CD14-positive monocyte (primary cell): ENCODE results near the gene RASD1. TPM values are rescaled to one million over a fixed set of nuclear protein-coding genes. Genes with fewer than 3 reads are reported as not detected.

Experiments
- DNase-seq, 3 donors: peaks; one replicate each; pipeline ENCODE4 v3.0.0-alpha.2; 2011 to 2022
- H2AFZ ChIP-seq: 2 replicates; pipeline ENCODE4 v1.6.0; 2012; ENCODE audit warnings: mild to moderate bottlenecking, low read depth, low read length, inconsistent platforms; ENCODE audit not compliant: insufficient read depth, poor library complexity, severe bottlenecking
- H3K27ac ChIP-seq, 2 donors: 1 replicate in 1 of 2; 2 replicates in 1 of 2; pipeline ENCODE4 v1.5.1; 2012 to 2013; ENCODE audit warnings: low read length in 2 of 2, control low read depth in 1 of 2, inconsistent platforms in 1 of 2, low read depth in 1 of 2, mild to moderate bottlenecking in 1 of 2
- H3K27me3 ChIP-seq, 2 donors: one replicate each; pipeline versions ENCODE4 v1.6.0 to v1.6.1; 2011 to 2013; ENCODE audit warnings: low read length in 2 of 2; ENCODE audit not compliant: control insufficient read depth in 2 of 2, insufficient read depth in 2 of 2
- H3K36me3 ChIP-seq, 2 donors: replicated peaks in 1 of 2; 1 replicate in 1 of 2; 2 replicates in 1 of 2; pipeline versions ENCODE4 v1.5.1 to v1.6.1; 2012 to 2013; ENCODE audit warnings: low read length in 2 of 2, control low read depth in 1 of 2, inconsistent platforms in 1 of 2, mild to moderate bottlenecking in 1 of 2; ENCODE audit not compliant: insufficient read depth in 2 of 2, control insufficient read depth in 1 of 2
- H3K4me1 ChIP-seq, 2 donors: 1 replicate in 1 of 2; 2 replicates in 1 of 2; pipeline versions ENCODE4 v1.5.1 to v1.6.1; 2012 to 2013; ENCODE audit warnings: low read length in 2 of 2, control low read depth in 1 of 2, inconsistent platforms in 1 of 2, mild to moderate bottlenecking in 1 of 2, moderate library complexity in 1 of 2; ENCODE audit not compliant: insufficient read depth in 2 of 2, control insufficient read depth in 1 of 2
- H3K4me2 ChIP-seq: replicated peaks from 2 replicates; pipeline ENCODE3; 2012; ENCODE audit warnings: low read length, moderate library complexity, mild to moderate bottlenecking; ENCODE audit not compliant: poor library complexity, severe bottlenecking; ENCODE audit errors: extremely low read depth
- H3K4me3 ChIP-seq, 3 experiments: fragments of 200-600 bp in 1 of 3; sonication (generic) in 1 of 3; replicated peaks in 1 of 3; 1 replicate in 2 of 3; 2 replicates in 1 of 3; pipeline ENCODE4 v1.5.1; 2011 to 2013; ENCODE audit warnings: low read length in 3 of 3, mild to moderate bottlenecking in 3 of 3, control low read depth in 2 of 3, low read depth in 2 of 3, inconsistent platforms in 1 of 3, moderate library complexity in 1 of 3
- H3K79me2 ChIP-seq: 2 replicates; pipeline ENCODE4 v1.6.0; 2012; ENCODE audit warnings: mild to moderate bottlenecking, control low read depth, inconsistent platforms, low read length, moderate library complexity; ENCODE audit not compliant: insufficient read depth
- H3K9ac ChIP-seq: 2 replicates; pipeline ENCODE4 v1.6.0; 2017; ENCODE audit warnings: low read length, mild to moderate bottlenecking; ENCODE audit not compliant: insufficient read depth, poor library complexity, severe bottlenecking
- H3K9me3 ChIP-seq, 2 donors: replicated peaks in 1 of 2; 1 replicate in 1 of 2; 2 replicates in 1 of 2; pipeline versions ENCODE4 v1.5.1 to v1.6.1; 2012 to 2013; ENCODE audit warnings: low read length in 2 of 2, control low read depth in 1 of 2; ENCODE audit not compliant: control insufficient read depth in 1 of 2, insufficient read depth in 1 of 2
- H4K20me1 ChIP-seq: 2 replicates; pipeline ENCODE4 v1.6.0; 2012; ENCODE audit warnings: mild to moderate bottlenecking, low read length, control low read depth, moderate library complexity; ENCODE audit not compliant: insufficient read depth
- H3K27ac Mint-ChIP-seq, 7 donors: one replicate each; pipeline ENCODE4 v1.8.0; 2020; ENCODE audit warnings: mild to moderate bottlenecking in 7 of 7, mixed read lengths in 7 of 7, moderate library complexity in 6 of 7, inconsistent platforms in 2 of 7
- H3K27me3 Mint-ChIP-seq, 3 donors: one replicate each; pipeline ENCODE4 v1.8.0; 2021 to 2022; ENCODE audit warnings: low read depth in 3 of 3, mild to moderate bottlenecking in 3 of 3, mixed read lengths in 3 of 3, moderate library complexity in 3 of 3, inconsistent platforms in 1 of 3
- H3K36me3 Mint-ChIP-seq, 2 donors: one replicate each; pipeline ENCODE4 v1.8.0; 2020; ENCODE audit warnings: mixed read lengths in 2 of 2, inconsistent platforms in 1 of 2, mild to moderate bottlenecking in 1 of 2
- H3K4me1 Mint-ChIP-seq: one replicate; pipeline ENCODE4 v1.8.0; 2020; ENCODE audit warnings: mild to moderate bottlenecking, mixed read lengths
- H3K4me3 Mint-ChIP-seq, 2 donors: one replicate each; pipeline ENCODE4 v1.8.0; 2020; ENCODE audit warnings: mild to moderate bottlenecking in 2 of 2, mixed read lengths in 2 of 2, moderate library complexity in 1 of 2
- H3K9me3 Mint-ChIP-seq, 7 donors: one replicate each; pipeline ENCODE4 v1.8.0; 2020 to 2022; ENCODE audit warnings: mixed read lengths in 7 of 7, mild to moderate bottlenecking in 6 of 7, moderate library complexity in 6 of 7, inconsistent platforms in 2 of 7
- CTCF ChIP-seq: fragments of 200-600 bp; IDR thresholded peaks from one replicate; pipeline ENCODE4 v1.8.0; 2022; ENCODE audit warnings: antibody characterized with exemption, mild to moderate bottlenecking
- WGBS: methylation state at CpG from one replicate; pipeline ENCODE4 v1.1.5; 2013; ENCODE audit warnings: missing lambda C conversion rate; ENCODE audit not compliant: insufficient coverage; 5-methylcytosine and 5-hydroxymethylcytosine counted together
- intact Hi-C, 2 donors: fragments of 100-400 bp; cut with micrococcal nuclease; formaldehyde crosslinking; loops; one replicate each; pipeline versions ENCODE4 v1.15.0 to v1.15.1; 2023
- polyA plus RNA-seq, 3 donors: library from polyadenylated mRNA; depleted of rRNA in 1 of 3; unstranded in 2 of 3; stranded (reverse) in 1 of 3; fragments of 300-500 nt in 2 of 3; fragments of >200 nt in 1 of 3; fragmentation: Illumina TruSeq in 2 of 3; gene quantifications; 1 replicate in 2 of 3; 2 replicates in 1 of 3; pipeline ENCODE4 v1.2.3, GENCODE V29; 2012 to 2021

The RASD1 gene
- polyA plus RNA-seq, 3 donors, result 0.88 to 12.4 (median 1.3) TPM

- intact Hi-C loops, result no loop called here
- H3K79me2 ChIP-seq, result no peaks in the 10 kb centered on the region
- H3K4me1 ChIP-seq, result no peaks in the 10 kb centered on the region
- no peak overlapping the region for H3K27ac ChIP-seq
- no peaks in the 10 kb centered on the region for H3K9me3 ChIP-seq
- H3K4me3 ChIP-seq, result no peak overlapping the region
- H3K36me3 Mint-ChIP-seq, result peaks cover 0 to 3% of the 10 kb centered on the region in 2 donors
- H3K27me3 Mint-ChIP-seq, result peaks cover 0 to 3% (median 2%) of the 10 kb centered on the region in 3 donors
- DNase-seq, result no peak
- peak overlapping the region in 2 of 7 donors; percentile 29 to 54 for H3K27ac Mint-ChIP-seq
- H4K20me1 ChIP-seq, result no peaks in the 10 kb centered on the region
- H3K9me3 Mint-ChIP-seq, result no peaks in the 10 kb centered on the region
- H3K4me3 Mint-ChIP-seq, result no peak overlapping the region
- H3K4me2 ChIP-seq, result no peak overlapping the region
- no peaks in the 10 kb centered on the region for H3K27me3 ChIP-seq
- no peaks in the 10 kb centered on the region for H3K36me3 ChIP-seq
- no peak overlapping the region for H3K9ac ChIP-seq
- no peak overlapping the region for H2AFZ ChIP-seq
- TF ChIP-seq CTCF, result no peak
- H3K4me1 Mint-ChIP-seq, result peaks cover 1% of the 10 kb centered on the region
- WGBS, result 96% methylated on average over 16 of the region's 21 CpGs
Measured at GRCh38 chr17:17509601-17510425, 13.6 kb upstream of the RASD1 start.

- Histone ChIP-seq H3K9ac (no peak overlapping the region), H3K9me3 (no peaks in the 10 kb centered on the region), H3K4me3 (no peak overlapping the region), H3K4me2 (no peak overlapping the region), H3K27me3 (no peaks in the 10 kb centered on the region), H3K27ac (no peak overlapping the region), H3K36me3 (no peaks in the 10 kb centered on the region), H3K4me1 (no peaks in the 10 kb centered on the region), H4K20me1 (no peaks in the 10 kb centered on the region), H2AFZ (no peak overlapping the region), H3K79me2 (no peaks in the 10 kb centered on the region)
- WGBS, result 96% methylated on average over 26 of the region's 33 CpGs
- peaks cover 1% of the 10 kb centered on the region for H3K4me1 Mint-ChIP-seq
- intact Hi-C loops, result no loop called here
- peaks cover 0 to 3% of the 10 kb centered on the region in 2 donors for H3K36me3 Mint-ChIP-seq
- H3K27ac Mint-ChIP-seq, result peak overlapping the region in 1 of 7 donors; percentile 52
- no peak for TF ChIP-seq CTCF
- no peak overlapping the region for H3K4me3 Mint-ChIP-seq
- peaks cover 0 to 3% (median 2%) of the 10 kb centered on the region in 3 donors for H3K27me3 Mint-ChIP-seq
- no peak for DNase-seq
- no peaks in the 10 kb centered on the region for H3K9me3 Mint-ChIP-seq
Measured at GRCh38 chr17:17508646-17509591, 12.7 kb upstream of the RASD1 start.
